A549 (cell line): ENCODE data around the gene PPP2R3A. TPM values are rescaled to one million over a fixed set of nuclear protein-coding genes. Genes with fewer than 3 reads are reported as not detected.
A peak's percentile ranks its signal among the peaks of the same experiment; 100 is the strongest.

Experiments
- ATAC-seq, 2 experiments: fragments of 200-7000 bp in 1 of 2; fragments of >200 bp in 1 of 2; cut with Nextera tagmentation in 1 of 2; cut with Tn5 transposase in 1 of 2; 3 replicates each; pipeline versions ENCODE4 v1.8.0 to v1.9.1; 2018 to 2020; ENCODE audit warnings: mild to moderate bottlenecking in 1 of 2, moderate library complexity in 1 of 2
- CTCF ChIA-PET: fragments of 300-600 bp; sonication (Branson Sonifier 250); formaldehyde crosslinking; extraction: SDS; loops from one replicate; lab custom pipeline; 2021; ENCODE audit warnings: antibody characterized with exemption, inconsistent platforms; lab: Yijun Ruan, JAX
- POLR2A ChIA-PET: fragments of 350-600 bp; formaldehyde crosslinking; extraction: SDS; loops from one replicate; lab custom pipeline; 2021; ENCODE audit warnings: antibody characterized with exemption, inconsistent platforms; lab: Yijun Ruan, JAX
- DNase-seq, 2 experiments: peaks; one replicate each; pipeline versions ENCODE4 v3.0.0 to v3.0.0-alpha.2; 2011 to 2016; ENCODE audit warnings: low read depth in 1 of 2, low spot score in 1 of 2
- FAIRE-seq: peaks from 2 replicates; lab custom pipeline; 2011; peaks lifted over from hg19 to GRCh38; lab: Jason Lieb, UNC
- H3K27ac ChIP-seq, 2 experiments: fragments of >200 bp; sonication (Bioruptor Twin); formaldehyde crosslinking; 3 replicates each; pipeline ENCODE4 v1.5.1; 2016 to 2017
- H3K4me1 ChIP-seq: fragments of >200 bp; sonication (Bioruptor Twin); formaldehyde crosslinking; 3 replicates; pipeline ENCODE4 v1.6.1; 2016
- H3K4me2 ChIP-seq: fragments of >200 bp; sonication (Bioruptor Twin); formaldehyde crosslinking; 3 replicates; pipeline ENCODE4 v1.6.1; 2016
- H3K4me3 ChIP-seq: fragments of >200 bp; sonication (Bioruptor Twin); formaldehyde crosslinking; 3 replicates; pipeline ENCODE4 v1.5.1; 2016
- H3K9me3 ChIP-seq: fragments of >200 bp; sonication (Bioruptor Twin); formaldehyde crosslinking; 3 replicates; pipeline ENCODE4 v1.6.1; 2016
- ATOH8 ChIP-seq: fragments of 250-450 bp; sonication (Bioruptor Pico); IDR thresholded peaks from 2 replicates; pipeline ENCODE4 v1.5.0; 2020; ENCODE audit warnings: low read depth, mild to moderate bottlenecking, moderate library complexity
- BHLHE40 ChIP-seq: IDR thresholded peaks from 2 replicates; pipeline ENCODE4 v1.6.1; 2012; ENCODE audit warnings: low read depth, low read length, inconsistent platforms
- CTCF ChIP-seq: fragments of >200 bp; sonication (Bioruptor Twin); formaldehyde crosslinking; IDR thresholded peaks from 3 replicates; pipeline ENCODE4 v1.5.1; 2016
- EHMT2 ChIP-seq: fragments of 200-600 bp; sonication (generic); IDR thresholded peaks from 2 replicates; pipeline ENCODE4 v1.6.1; 2016; ENCODE audit warnings: antibody characterized with exemption, low read depth, mild to moderate bottlenecking, moderate library complexity
- ELK1 ChIP-seq: fragments of 150-350 bp; IDR thresholded peaks from 2 replicates; pipeline ENCODE4 v1.6.1; 2014; ENCODE audit warnings: low read depth, mild to moderate bottlenecking, low read length
- EP300 ChIP-seq, 2 experiments: fragments of >200 bp; sonication (Bioruptor Twin); formaldehyde crosslinking; IDR thresholded peaks; 2 replicates in 1 of 2; 3 replicates in 1 of 2; pipeline ENCODE4 v1.6.1; 2016 to 2017
- ESRRA ChIP-seq: fragments of 150-350 bp; IDR thresholded peaks from 2 replicates; pipeline ENCODE4 v1.6.1; 2014; ENCODE audit warnings: mild to moderate bottlenecking, low read length, borderline replicate concordance
- FOXS1 ChIP-seq: fragments of 250-450 bp; sonication (Bioruptor Pico); IDR thresholded peaks from 2 replicates; pipeline ENCODE4 v1.5.0; 2020; ENCODE audit warnings: mild to moderate bottlenecking, moderate library complexity
- HEYL ChIP-seq: fragments of 250-450 bp; sonication (Bioruptor Pico); IDR thresholded peaks from 2 replicates; pipeline ENCODE4 v1.8.0; 2021; ENCODE audit warnings: mild to moderate bottlenecking, moderate library complexity
- HMGXB4 ChIP-seq: fragments of 250-450 bp; sonication (Bioruptor Pico); IDR thresholded peaks from 2 replicates; pipeline ENCODE4 v1.5.0; 2021; ENCODE audit warnings: mild to moderate bottlenecking, moderate library complexity, borderline replicate concordance
- HOXA7 ChIP-seq: fragments of 250-450 bp; sonication (Bioruptor Pico); IDR thresholded peaks from 2 replicates; pipeline ENCODE4 v1.5.0; 2020; ENCODE audit warnings: mild to moderate bottlenecking, moderate library complexity
- HOXB13 ChIP-seq: fragments of 250-450 bp; sonication (Bioruptor Pico); IDR thresholded peaks from 2 replicates; pipeline ENCODE4 v1.5.0; 2020; ENCODE audit warnings: low read depth, mild to moderate bottlenecking, moderate library complexity
- MYC ChIP-seq: IDR thresholded peaks from 2 replicates; pipeline ENCODE4 v1.6.1; 2012; ENCODE audit warnings: mild to moderate bottlenecking, inconsistent platforms, low read length, improper control_type of control experiment, borderline replicate concordance
- NFE2L2 ChIP-seq: fragments of 150-350 bp; conservative IDR thresholded peaks from 2 replicates; pipeline ENCODE4 v1.6.1; 2014; ENCODE audit warnings: low read length
- NR3C1 ChIP-seq: fragments of >200 bp; sonication (Bioruptor Twin); formaldehyde crosslinking; IDR thresholded peaks from 3 replicates; pipeline ENCODE4 v1.6.1; 2017
- REST ChIP-seq: fragments of 200-600 bp; sonication (generic); IDR thresholded peaks from 2 replicates; pipeline ENCODE4 v1.6.1; 2016; ENCODE audit warnings: antibody characterized with exemption, mild to moderate bottlenecking, moderate library complexity
- SREBF2 ChIP-seq: fragments of 450-650 bp; IDR thresholded peaks from 2 replicates; pipeline ENCODE4 v1.6.1; 2014; ENCODE audit warnings: mild to moderate bottlenecking, moderate library complexity
- USF2 ChIP-seq: fragments of 450-650 bp; IDR thresholded peaks from 2 replicates; pipeline ENCODE4 v1.6.1; 2014; ENCODE audit warnings: antibody characterized with exemption
- ZC3H11A ChIP-seq: fragments of 450-650 bp; IDR thresholded peaks from 2 replicates; pipeline ENCODE4 v1.6.1; 2014; ENCODE audit warnings: antibody characterized with exemption, mild to moderate bottlenecking
- ZSCAN20 ChIP-seq: fragments of 250-450 bp; sonication (Bioruptor Pico); IDR thresholded peaks from 2 replicates; pipeline ENCODE4 v1.8.0; 2022; ENCODE audit warnings: mild to moderate bottlenecking, moderate library complexity
- WGBS: methylation state at CpG from one replicate; pipeline ENCODE4 v1.1.6; 2017; ENCODE audit errors: missing lambda C conversion rate; 5-methylcytosine and 5-hydroxymethylcytosine counted together
- polyA plus RNA-seq, 4 experiments: library from polyadenylated mRNA; depleted of rRNA in 3 of 4; stranded (reverse); fragments of >200 nt; fragmentation: RNase III in 1 of 4; extraction: RNeasy Plus Mini Kit Qiagen cat#74134 plus additional on column Dnase treatment in 1 of 4; gene quantifications; 2 replicates in 3 of 4; 3 replicates in 1 of 4; pipeline ENCODE4 v1.2.3, GENCODE V29; 2011 to 2017

Gene PPP2R3A
- polyA plus RNA-seq, 2 of the 4 experiments (the other 2 are of a cell fraction) = 1.9 to 3.2 TPM

- TF ChIP-seq ELK1 (no peak), ESRRA (no peak), NR3C1 (no peak), ATOH8 (no peak), HOXB13 (no peak), HOXA7 (no peak), MYC (no peak), ZSCAN20 (CRISPR knock-in tag) (no peak), HEYL (CRISPR knock-in tag) (no peak)
These were observed 14.8 kb downstream of the PPP2R3A start (continued) for GRCh38 chr3:135980343-135980742.

GRCh38 chr3:135981701-135982403, 16.3 kb downstream of the PPP2R3A start:
- H3K9me3 ChIP-seq = no peaks in the 10 kb centered on the region
- ChIA-PET POLR2A (no interaction called here), CTCF (no interaction called here)
- no peak for FAIRE-seq
- H3K27ac ChIP-seq = no peak overlapping the region
- TF ChIP-seq ZC3H11A (no peak), REST (no peak), SREBF2 (no peak), CTCF (no peak), FOXS1 (CRISPR knock-in tag) (no peak), EHMT2 (no peak), BHLHE40 (no peak), HMGXB4 (CRISPR knock-in tag) (no peak), USF2 (no peak), NFE2L2 (no peak), EP300 (IDR thresholded peaks at IDR 0.05) (no peak), HEYL (CRISPR knock-in tag) (no peak)
- H3K4me3 ChIP-seq = no peak overlapping the region
- ATAC-seq = no peak
- peak overlapping the region; percentile 65 for H3K4me2 ChIP-seq
- no peak for DNase-seq
- H3K4me1 ChIP-seq = peaks cover 21% of the 10 kb centered on the region
- WGBS = 54% methylated on average over 4 of the region's 4 CpGs
